ENCODE data around the gene SOX10.
"Not testable (repeated sequence)": the region's sequence is repeated elsewhere in the genome, so short reads cannot be mapped to it uniquely, and the experiment has no call there.

SOX10 gene

GRCh38 chr22:37985751-37986281 lies 1.5 kb upstream of the SOX10 start:
- no peak for DNase-seq

- no peak for DNase-seq
Measured at GRCh38 chr22:37985050-37985585, 763 bp upstream of the SOX10 start.

- no peak for DNase-seq
Measured at GRCh38 chr22:37982938-37983859, 1.2 kb downstream of the SOX10 start.

GRCh38 chr22:37982151-37982785 lies 2.1 kb downstream of the SOX10 start:
- DNase-seq = no peak

GRCh38 chr22:37981282-37982011 lies 2.9 kb downstream of the SOX10 start:
- DNase-seq = no peak

GRCh38 chr22:37979782-37980181 lies 4.6 kb downstream of the SOX10 start:
- DNase-seq = no peak

- no peak for DNase-seq
Measured at GRCh38 chr22:37976547-37976946, 7.8 kb downstream of the SOX10 start.

- DNase-seq = not testable (repeated sequence)
Measured at GRCh38 chr22:37976022-37976421, 8.3 kb downstream of the SOX10 start.

- DNase-seq = no peak
Measured at GRCh38 chr22:37975153-37975552, 9.2 kb downstream of the SOX10 start.

GRCh38 chr22:37973271-37974170 lies 10.8 kb downstream of the SOX10 start:
- DNase-seq = no peak

- no peak for DNase-seq
Measured at GRCh38 chr22:37972527-37972926, 11.8 kb downstream of the SOX10 start.

GRCh38 chr22:37971475-37972434 lies 12.6 kb downstream of the SOX10 start:
- DNase-seq = no peak

- no peak for DNase-seq
Measured at GRCh38 chr22:37970864-37971263, 13.5 kb downstream of the SOX10 start.

- no peak for DNase-seq
Measured at GRCh38 chr22:37968452-37969251, 15.7 kb downstream of the SOX10 start.

- DNase-seq = no peak
Measured at GRCh38 chr22:37967637-37968451, 16.5 kb downstream of the SOX10 start.

- no peak for DNase-seq
Measured at GRCh38 chr22:37967147-37967546, 17.2 kb downstream of the SOX10 start.

- no peak for DNase-seq
Measured at GRCh38 chr22:37965940-37966664, 18.3 kb downstream of the SOX10 start.

- no peak for DNase-seq
Measured at GRCh38 chr22:37961062-37961461, 23.3 kb downstream of the SOX10 start.
